ENCODE measurements around the gene ZNF554.

Gene ZNF554

DNA sequence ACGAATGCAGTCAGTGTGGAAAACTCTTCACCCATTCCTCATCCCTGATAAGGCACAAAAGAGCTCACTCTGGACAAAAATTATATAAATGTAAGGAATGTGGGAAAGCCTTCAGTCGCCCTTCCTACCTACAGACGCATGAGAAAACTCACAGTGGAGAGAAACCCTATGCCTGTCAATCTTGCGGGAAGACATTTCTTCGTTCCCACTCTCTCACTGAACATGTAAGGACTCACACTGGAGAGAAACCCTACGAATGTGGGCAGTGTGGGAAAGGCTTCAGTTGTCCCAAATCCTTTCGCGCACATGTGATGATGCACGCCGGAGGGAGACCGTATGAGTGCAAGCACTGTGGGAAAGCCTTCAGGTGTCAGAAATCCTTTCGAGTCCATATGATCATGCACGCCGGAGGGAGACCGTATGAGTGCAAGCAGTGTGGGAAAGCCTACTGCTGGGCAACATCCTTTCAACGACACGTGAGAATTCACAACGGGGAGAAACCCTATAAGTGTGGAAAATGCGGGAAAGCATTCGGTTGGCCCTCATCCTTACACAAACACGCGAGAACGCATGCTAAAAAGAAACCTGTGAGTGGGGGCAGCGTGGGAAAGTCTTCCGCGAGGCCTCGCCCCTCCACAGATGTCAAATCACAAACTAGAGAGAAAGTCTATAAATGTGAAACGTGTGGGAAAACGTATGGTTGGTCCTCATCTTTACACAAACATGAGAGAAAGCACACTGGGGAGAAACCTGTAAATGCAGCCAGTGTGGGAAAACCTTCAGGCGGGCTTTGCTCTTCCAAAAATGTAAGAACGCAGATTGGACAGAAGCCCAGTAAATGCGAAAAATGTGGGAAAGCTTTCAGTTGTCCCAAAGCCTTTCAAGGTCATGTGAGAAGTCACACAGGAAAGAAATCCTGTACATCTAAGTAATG lies 58.0 kb downstream of the ZNF554 start:
- no peak for DNase-seq

DNA sequence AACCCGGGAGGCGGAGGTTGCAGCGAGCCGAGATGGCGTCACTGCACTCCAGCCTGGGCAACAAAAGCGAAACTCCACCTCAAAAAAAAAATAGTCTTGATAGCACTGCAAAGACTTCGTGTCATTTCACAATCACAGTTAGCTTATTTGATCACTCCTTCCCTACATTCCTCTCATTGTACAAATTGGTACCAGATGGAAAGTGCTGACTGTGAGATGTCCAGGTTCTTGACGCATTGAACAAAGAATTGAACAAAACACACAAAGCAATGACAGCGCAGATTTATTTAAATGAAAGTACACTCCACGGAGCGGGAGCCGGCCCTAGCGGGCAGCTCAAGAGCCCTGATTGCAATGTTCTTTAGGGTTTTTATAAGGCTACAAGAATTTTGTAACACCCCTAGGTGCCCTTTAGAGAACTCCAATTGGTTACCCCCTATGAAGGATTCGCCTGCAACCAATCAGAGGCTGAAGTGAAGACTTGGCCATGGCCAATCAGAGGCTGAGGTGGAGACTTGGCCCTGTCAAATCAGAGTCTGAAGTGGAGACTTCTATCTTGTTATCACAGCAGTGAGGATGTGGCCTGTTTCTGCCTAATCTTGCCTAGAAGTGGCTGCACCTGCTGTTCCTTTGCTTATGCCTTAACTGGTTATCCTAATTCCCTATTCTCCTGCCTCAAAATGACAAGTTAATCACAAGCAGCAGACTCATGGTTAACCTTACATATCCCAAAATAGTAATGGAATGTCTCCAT lies 64.2 kb downstream of the ZNF554 start:
- no peak for DNase-seq

DNA sequence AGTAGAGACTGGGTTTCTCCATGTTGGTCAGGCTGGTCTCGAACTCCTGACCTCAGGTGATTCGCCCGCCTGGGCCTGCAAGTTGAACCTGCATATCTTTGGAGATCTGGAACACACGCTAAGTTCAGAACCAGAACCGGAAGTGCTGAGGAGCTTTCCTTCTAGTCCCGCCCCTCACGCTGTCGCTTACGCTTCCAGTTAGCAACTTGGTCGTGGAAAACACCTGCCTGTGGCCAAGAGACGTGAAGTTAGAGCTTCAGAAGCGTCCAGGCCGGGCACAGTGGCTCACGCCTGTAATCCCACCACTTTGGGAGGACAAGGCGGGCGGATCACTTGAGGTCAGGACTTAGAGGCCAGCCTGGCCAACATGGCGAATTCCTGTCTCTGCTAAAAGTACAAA lies 66.1 kb downstream of the ZNF554 start:
- no peak for DNase-seq
